ENCODE data around the gene IFNA4. TPM values are rescaled to one million over a fixed set of nuclear protein-coding genes. Genes with fewer than 3 reads are reported as not detected.

IFNA4 gene
- total RNA-seq, result not detected in 2 replicates

GRCh38 chr9:21187487-21187886, at the start of gene IFNA4:
TSS of gene IFNA4 (minus strand) at chr9:21187587. CDS start at chr9:21187531, 56 bp downstream.

GRCh38 chr9:21228122-21228521, 40.7 kb upstream of the IFNA4 start, which contains the start of gene IFNA17:
TSS of gene IFNA17 (minus strand) at chr9:21228222. CDS start at chr9:21228173, 49 bp downstream.

DNA sequence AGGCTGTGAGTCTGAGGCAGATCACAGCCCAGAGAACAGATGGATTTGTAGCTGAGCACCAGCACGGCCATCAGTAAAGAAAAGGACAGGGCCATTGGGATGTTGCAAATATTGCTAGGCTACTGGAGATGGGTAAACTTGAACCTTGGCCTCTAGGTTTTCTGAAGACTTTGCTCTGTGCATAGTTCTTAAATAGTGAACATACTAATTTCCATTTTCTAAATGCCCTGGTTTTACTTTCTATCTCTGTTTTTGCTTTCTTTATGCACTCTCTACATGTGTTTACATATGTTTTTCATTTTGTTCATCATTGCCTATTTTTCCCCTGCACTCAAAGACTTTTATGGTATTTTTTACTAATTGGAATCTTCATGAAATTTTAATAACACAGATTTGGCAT, 29.8 kb upstream of the IFNA4 start, which contains the start of gene IFNA16:
IFNA16 (minus strand) TSS at position 101 of the 400 bp plus-strand sequence; CDS start at position 95, 6 bp downstream.

GRCh38 chr9:21207043-21207442, 19.7 kb upstream of the IFNA4 start, which contains the start of gene IFNA10:
TSS of gene IFNA10 (minus strand) at chr9:21207143. CDS start at chr9:21207097, 46 bp downstream.

DNA sequence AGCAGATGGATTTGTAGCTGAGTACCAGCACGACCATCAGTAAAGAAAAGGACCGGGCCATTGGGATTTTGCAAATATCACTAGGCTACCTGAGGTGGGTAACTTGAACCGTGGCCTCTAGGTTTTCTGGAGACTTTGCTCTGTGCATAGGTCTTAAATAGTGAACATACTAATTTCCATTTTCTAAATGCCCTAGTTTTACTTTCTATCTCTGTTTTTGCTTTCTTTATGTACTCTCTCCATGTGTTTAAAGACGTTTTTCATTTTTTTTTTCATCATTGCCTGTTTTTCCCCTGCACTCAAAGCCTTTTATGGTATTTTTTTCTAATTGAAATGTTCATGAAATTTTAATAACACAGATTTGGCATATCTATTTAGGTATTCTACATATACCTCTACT, 14.7 kb upstream of the IFNA4 start, which contains the start of gene IFNA7:
IFNA7 (minus strand) TSS at position 101 of the 400 bp plus-strand sequence; CDS start at position 61, 40 bp downstream.

GRCh38 chr9:21166560-21166959, 20.8 kb downstream of the IFNA4 start, which contains the start of gene IFNA21:
TSS of gene IFNA21 (minus strand) at chr9:21166660. CDS start at chr9:21166612, 48 bp downstream.

GRCh38 chr9:21141427-21141882, 45.9 kb downstream of the IFNA4 start, which contains the start of gene IFNW1:
TSS of gene IFNW1 (minus strand) at chr9:21141832. CDS start at chr9:21141570, 262 bp downstream.

Other genes with a start within 250 kb of the IFNA4 start
- 2.3 and 5.3 TPM in 2 replicates for gene HACD4, start 155.9 kb downstream of the IFNA4 start, total RNA-seq
- gene IFNB1, start 109.6 kb downstream of the IFNA4 start, total RNA-seq, result not detected in 2 replicates
- not detected in 2 replicates for gene IFNW1, start 45.8 kb downstream of the IFNA4 start, total RNA-seq
- gene IFNA21, start 20.9 kb downstream of the IFNA4 start, total RNA-seq, result not detected in 2 replicates
- not detected in 2 replicates for gene IFNA7, start 14.6 kb upstream of the IFNA4 start, total RNA-seq
- not detected in 2 replicates for gene IFNA10, start 19.6 kb upstream of the IFNA4 start, total RNA-seq
- not detected in 2 replicates for gene IFNA16, start 29.7 kb upstream of the IFNA4 start, total RNA-seq
- gene IFNA17, start 40.6 kb upstream of the IFNA4 start, total RNA-seq, result not detected in 2 replicates
- not detected in 2 replicates for gene IFNA14, start 52.4 kb upstream of the IFNA4 start, total RNA-seq
- gene IFNA5, start 117.7 kb upstream of the IFNA4 start, total RNA-seq, result not detected in 2 replicates
- 22.7 and 24.3 TPM in 2 replicates for gene KLHL9, start 147.8 kb upstream of the IFNA4 start, total RNA-seq
- gene IFNA6, start 163.3 kb upstream of the IFNA4 start, total RNA-seq, result not detected in 2 replicates
- not detected in 2 replicates for gene IFNA13, start 180.5 kb upstream of the IFNA4 start, total RNA-seq
- not detected in 2 replicates for gene IFNA2, start 197.8 kb upstream of the IFNA4 start, total RNA-seq
- gene IFNA8, start 221.5 kb upstream of the IFNA4 start, total RNA-seq, result not detected in 2 replicates